NCI-H146 (cell line): ENCODE measurements around the gene EMC1.
"Not testable (repeated sequence)": the region's sequence is repeated elsewhere in the genome, so short reads cannot be mapped to it uniquely, and the experiment has no call there.

Source experiments
- DNase-seq: peaks from one replicate; lab custom pipeline; 2025; lab: John Stamatoyannopoulos, UW

Gene EMC1

DNA sequence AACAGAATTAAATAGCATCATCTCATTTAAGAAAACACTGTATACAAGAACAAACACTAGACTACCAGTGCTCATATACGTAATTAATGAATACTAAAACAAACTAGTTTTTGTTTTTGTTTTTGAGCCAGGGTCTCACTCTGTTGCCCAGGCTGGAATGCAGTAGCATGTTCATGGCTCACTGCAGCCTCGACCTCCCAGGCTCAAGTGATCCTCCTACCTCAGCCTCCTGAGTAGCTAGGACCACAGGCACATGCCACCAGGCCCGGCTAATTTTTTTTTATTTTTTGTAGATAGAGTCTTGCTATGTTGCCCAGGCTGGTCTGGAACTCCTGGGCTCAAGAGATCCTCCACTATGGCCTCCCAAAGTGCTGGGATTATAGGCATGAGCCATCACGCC lies 34.7 kb downstream of the EMC1 start:
- DNase-seq, result not testable (repeated sequence)

DNA sequence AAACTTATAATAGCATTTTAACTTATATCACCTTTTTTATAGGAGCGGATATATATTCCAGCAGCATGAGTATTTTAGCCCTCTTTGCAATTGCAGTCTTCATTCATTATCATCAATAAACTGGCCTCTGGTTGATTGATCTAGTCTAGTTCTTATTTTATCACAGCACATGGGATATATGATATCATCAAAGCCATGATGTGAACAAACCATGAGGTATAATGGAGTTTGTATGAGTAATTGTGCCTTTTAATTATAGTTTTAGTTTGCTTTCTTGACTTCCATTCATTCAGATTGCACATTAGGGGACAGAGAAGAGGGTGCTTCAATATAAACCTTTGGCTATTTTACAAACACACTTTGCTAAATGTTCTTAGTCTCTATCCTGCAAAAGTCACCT lies 37.7 kb downstream of the EMC1 start:
- DNase-seq, result no peak

DNA sequence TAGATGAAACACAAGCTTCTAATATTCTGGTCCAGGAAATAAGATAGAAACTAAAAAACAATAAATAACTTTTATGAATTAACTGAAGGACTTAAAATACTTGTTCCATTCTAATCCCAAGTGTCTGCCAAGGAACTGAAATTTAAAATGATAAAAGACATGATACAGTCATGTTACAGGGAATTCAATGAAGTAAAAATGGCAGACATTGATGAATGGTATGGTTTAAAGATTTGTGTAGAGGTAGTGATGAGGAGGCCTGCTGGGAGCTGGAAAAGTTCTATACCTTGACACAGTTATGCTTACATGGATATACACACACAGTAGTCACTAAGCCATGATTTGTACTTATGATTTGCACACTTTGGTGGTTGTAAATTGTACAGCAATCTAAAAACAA lies 39.2 kb downstream of the EMC1 start:
- no peak for DNase-seq

DNA sequence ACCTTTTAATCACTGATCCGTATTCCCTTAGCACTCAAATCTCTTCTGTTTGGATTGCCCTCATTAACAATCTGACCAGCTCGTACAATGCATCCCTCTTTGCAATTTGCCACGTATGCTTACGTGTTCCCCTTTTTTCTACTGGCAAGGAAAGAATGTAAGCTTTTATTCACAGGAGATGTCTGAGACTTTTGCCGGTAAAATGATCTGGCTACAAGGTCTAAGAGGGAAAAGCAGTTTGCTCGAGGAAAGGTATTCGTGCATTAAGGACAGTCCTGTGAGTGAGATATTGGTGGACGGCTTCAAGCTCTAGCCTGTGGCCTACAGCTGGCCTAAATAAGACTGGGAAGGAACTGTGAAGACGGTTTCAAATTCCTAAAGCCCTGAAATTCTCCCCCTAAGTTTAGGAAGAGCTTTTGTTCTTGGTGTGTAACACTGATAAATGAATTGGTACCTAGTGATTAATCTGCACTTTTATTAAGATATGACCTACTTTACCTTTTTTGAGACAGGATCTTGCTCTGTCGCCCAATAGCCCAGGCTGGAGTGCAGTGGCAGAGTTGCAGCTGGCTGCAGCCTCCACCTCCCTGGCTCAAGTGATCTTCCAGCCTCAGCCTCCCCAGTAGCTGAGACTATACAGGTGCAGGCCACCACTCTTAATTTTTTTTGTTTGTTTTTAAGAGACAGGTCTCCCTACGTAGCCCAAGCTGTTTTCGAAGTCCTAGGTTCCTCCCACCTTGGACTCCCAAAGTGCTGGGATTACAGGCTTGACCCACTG lies 40.4 kb downstream of the EMC1 start:
- DNase-seq, result no peak

DNA sequence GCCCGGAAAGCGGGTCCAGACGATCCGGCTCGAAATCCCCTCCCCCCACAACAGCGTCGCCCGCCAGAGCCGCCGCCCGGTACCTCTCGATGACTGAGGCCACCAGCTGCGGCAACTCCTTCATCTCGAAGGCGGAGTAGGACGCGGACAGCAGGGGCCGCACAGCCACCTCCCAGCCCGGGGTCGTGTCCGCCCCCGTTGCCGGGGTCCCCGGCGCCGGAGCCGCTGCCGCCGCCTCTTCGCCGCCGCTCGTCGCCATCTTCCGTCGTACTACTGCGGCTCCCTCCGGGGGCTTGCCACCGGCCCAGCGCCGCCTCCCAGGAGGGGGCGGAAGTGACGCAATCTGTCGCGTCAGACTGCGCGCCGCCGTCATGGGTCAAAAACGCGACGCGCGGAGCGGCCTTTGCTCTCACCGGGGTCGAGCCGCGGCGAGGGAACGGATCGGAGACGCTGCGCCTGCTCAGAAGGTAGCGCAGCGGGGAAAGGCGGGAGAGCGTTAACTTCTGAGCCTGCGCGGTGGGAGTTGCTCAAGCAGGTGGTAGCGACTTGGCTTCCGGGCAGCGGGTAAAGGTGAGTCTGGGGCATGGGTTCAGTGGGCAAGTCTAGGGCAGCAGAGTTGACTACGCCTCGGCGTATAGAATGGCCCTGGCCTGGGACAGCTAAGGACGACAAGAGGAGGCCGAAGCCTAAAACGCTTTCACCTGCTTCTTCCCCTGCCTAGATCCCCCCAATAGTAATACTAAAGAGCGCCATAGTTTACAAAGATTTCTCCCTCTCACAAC lies 41.1 kb downstream of the EMC1 start, which contains the start of gene UBR4:
TSS of gene UBR4 (minus strand) at position 277 of the 782 bp plus-strand sequence. CDS start at position 259, 18 bp downstream.
- peak; percentile 88 for DNase-seq

DNA sequence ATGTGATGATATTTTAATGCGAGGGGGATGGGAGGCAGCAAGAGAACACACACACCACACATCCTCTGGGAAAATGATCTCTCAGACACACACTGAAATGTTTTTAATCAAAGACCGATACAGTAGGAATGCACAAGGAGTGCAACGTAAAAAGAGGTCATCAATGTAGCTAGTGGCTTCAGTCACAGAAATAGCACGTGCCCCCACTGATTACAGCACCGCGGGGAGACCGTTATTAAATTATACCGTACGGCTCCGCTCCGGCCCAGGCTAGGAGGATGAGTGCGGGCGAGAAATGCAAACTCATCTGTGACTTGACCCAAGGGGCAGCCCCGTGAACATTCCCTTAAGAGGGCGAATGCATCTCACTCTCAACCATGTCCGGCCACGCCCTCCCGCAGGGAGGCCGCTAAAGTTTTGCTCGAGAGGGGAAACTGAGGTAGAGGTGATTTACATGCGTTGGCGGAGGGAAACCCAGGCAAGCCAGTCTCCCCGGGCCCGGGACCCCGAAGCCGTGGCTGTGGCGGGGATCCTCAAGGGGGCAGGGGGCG lies 41.8 kb downstream of the EMC1 start:
- peak; percentile 4 for DNase-seq

DNA sequence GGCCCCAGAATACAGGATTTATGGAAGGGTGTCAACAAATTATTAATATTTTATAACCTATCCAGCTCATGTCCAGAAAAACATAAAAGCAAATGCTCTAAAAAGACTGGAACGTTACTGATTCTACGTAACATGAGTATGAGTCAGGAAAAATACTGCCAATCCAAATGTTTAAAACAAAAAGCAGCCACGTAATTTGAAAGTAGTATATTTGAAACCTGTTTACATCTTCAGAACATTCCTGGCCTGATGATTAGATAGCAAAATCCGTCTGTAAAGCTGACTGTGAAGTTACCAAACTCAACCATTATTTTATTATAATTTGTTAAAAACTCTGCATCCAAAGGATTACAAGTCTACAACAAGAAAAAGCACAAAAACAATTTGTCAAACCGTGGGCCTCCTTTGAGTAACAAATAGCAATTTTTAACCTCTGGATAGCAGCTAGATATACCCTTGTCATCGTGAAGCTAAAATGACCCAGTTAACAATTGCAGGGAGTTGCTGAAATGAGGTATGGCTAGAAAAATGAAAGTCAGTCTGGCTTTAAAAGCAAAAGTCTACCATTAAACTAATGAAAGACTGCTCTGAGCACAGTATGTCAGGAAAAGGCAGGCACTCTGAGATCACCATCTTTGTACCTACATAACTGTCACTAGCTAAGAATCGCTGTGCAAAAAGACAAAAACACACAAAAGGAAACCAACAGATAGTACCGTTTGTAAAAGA lies 42.5 kb downstream of the EMC1 start:
- DNase-seq, result no peak

DNA sequence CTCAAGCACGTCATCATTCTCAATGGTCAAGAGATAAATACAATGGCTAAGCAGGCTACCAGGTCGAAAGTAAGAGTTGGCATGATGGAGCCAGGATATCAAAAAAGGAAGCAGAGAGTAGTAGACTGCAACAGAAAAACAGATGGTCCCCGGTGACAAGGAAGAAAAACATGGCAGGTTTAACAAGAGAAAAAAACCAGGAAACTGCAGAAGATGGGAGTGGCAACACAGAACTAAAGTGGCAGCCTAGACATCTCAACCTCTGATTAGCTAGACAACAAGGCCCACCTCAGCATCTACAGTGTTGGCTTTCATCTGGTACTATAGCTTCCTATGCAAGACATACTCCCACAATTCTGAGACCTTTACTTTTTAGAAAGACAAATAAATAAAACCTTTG lies 44.4 kb downstream of the EMC1 start:
- no peak for DNase-seq

DNA sequence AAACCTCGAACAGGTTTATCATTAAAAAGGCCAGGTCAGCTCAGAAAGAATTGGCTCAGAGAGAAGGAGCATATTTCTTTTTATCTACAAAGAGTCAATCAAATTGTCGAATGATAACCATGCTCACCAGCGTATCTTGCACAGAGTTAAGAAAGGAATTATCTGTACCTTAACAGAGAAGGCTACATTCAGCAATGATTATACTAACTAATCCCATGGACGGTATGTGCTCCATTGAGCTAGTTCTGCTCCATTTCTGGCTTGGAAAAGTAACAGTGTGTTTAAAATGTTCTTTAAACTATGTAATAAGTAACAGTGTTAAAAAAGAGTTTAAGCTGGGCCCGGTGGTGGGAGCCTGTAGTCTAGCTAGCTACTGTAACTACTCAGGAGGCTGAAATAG lies 45.5 kb downstream of the EMC1 start:
- no peak for DNase-seq

DNA sequence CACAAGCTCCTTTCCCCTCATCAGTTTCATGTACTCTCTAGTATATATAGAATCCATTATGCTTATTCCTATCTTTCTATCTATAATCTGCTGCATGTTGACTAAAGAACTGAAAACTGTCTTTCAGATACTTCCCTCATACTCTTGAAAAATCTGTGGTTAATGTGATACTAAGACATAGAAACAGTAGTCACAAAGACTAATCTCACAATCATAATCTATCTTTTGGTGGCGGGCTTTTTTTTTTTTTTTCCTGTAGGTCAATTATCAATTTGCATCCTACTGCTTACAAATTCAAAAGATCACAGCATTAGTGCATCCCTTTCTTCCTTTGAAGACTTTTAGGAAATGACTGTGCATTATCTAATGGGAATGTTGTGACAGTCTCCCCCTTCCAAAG lies 45.9 kb downstream of the EMC1 start:
- DNase-seq, result no peak

DNA sequence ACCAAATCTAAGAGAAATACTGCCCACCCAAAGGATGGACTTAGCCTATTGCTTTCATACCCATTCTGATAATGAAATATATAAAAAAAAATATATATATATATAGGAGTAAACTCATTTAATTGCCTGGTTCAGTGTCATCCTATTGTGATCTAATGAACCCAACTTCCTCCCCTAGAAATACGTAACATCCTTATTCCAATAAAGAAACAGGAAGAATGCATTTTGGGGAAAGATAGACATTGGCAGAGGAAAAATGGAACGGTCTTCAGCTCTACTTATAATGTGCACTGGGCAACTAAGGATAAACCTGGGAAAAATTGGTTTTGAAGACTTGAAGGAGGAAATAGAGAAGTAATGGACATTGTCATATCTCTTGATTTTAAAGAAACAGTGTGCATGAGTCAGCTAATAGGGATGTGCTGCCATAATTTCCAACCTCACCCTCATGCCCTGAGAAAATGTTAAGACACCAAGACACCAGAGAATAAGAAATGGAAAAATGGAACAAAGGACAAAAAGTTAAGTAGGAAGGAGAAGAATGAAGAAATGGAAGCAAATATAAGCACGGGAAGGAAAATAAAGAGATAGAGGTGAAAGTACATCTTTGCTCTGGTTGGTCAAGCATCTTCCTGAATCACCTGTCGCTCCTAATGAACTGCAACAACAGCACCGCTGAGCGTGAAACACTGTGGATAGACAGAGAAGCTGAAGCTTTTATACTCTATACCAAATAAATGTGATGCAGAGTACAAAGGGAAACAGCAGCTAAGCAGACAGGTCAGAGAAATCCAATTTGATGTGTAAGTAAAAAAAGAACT lies 46.7 kb downstream of the EMC1 start:
- no peak for DNase-seq

DNA sequence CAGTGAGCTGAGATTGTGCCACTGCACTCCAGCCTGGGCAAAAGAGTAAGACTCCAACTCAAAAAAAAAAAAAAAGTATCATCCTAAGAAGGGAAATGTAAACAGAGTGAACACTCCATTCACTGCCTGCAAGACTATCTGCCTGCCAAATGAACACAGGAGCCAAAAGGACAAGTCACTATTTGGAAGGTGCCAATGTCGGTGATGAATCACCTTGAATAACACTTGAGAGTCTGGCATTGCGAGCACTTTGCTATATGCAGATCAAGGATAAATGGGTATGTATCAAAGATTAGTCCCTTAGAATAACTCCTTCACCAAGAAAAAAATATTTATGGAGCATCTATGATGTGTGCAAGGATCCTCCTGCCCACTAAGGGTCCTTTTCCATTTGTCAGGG lies 47.9 kb downstream of the EMC1 start:
- no peak for DNase-seq

DNA sequence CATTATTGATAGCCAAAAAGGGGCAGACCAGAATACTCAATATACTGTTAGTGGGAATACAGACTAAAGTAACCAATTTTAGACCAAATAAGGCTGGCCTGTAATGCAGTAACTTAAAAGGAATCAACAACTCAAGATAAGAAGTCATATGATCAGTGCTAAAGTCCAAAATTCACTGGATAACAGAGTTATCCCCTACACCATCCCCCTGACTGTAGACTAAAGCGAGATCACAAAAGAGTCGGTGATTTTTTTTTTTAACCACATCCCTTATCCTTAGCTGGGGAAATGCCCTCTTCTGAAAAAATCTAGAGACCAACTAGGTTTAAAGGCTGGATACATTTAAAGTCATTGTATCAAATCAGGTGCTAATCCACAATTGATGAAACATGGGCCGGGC lies 48.9 kb downstream of the EMC1 start:
- DNase-seq, result no peak

DNA sequence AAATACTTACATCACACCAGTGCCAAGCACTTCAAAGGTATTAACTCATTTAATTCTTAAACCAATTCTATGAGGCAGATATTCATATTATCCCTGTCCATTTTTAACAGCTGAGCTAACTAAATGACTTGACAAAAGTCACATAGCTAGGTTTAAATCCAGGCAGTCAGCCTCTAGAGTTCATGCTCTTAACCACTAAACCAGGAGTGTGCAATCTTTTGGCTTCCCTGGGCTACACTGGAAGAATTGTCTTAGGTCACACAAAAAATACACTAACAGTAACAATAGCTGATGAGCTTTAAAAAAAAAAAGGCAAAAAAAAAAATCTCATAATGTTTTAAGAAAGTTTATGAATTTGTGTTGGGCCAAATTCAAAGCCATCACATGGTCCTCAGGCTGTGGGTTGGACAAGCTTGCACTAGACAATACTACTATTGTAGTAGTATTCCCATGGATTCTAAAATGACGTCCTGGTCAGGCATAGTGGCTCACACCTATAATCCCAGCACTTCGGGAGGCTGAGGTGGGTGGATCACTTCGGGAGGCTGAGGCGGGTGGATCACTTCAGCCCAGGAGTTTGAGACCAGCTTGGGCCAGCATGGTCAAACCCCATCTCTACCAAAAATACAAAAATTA lies 51.2 kb downstream of the EMC1 start:
- DNase-seq, result no peak

DNA sequence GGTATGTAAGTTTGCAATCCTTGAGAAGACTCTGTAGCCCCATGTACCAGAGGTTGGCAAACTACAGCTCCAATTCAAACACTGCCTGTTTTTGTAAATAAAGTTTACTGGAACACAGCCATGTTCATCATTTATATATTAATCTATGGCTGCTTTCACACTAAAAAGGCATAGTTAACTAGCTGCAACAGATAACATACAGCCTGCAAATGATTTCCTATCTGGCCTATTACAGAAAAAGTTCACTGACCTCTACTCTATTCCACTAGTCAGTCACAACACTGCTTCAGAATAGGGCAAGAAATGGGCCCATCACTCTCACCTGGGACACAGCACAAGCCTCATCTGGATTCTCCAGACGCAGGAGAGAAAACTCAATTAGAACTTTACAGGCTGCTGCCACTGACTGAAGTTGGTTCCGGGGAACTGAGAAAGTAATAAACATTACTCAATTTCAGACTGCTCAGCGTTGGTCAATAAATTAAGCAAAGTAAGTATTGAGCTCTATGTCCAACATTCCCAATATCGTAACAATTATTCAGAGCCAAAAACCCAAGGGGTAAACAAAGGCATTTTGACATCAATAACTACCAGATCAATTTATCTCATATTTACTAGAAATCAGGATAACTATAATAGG lies 51.9 kb downstream of the EMC1 start:
- DNase-seq, result no peak

DNA sequence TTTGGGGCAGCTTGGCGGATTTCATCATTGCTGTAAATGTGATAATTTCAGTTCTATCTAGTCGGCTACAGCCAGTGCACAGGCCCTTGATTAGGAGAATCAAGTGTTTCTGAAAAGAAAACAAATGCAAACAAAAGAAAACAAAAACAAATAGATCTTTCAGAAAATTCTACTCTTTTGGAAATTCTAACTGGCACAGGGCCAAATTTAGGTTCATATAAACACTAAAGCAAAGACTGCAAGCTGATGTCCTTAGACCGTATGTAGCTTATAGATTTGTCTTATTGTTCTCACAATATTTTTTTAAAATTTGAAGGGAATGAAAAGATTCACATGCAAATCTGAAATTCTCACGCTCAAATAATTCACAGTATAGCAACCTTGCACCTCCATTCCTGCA lies 52.5 kb downstream of the EMC1 start:
- DNase-seq, result no peak

DNA sequence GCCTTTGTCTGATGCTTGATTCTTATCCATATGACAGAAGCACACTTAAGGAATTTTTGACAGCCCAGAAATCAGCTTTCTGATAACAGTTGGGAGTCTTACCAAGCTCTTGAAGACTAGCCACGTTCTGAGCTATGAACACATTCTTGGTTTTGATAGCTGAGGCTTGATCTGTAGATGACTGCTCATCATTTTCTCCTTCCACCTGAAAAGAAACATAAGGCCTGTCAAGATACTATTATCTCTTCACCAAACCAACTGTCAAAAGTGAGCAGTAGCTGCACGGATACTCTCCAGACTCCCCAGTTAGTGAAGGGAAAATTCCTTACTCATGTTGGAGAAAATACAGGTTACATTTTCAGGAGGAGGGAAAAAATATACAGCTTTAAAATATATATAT lies 53.5 kb downstream of the EMC1 start:
- no peak for DNase-seq

DNA sequence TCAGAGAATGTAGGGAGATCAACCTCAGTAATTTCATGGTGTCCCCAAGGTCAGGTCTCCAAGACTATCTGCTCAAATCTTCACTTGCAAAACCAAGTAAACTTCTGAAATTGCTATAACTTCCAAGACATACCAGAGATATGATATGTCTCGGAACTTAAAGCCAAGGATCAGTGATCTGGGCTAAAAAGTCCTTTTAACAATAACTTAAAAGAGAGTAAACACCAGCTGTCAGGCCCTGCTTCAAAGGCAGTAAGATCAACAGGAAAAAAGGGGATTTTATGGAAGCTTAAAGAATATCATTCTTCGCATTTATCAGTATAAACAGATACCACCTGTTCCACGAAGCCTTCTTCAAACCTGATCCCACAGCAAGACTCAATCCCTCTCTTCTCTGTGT lies 55.0 kb downstream of the EMC1 start:
- no peak for DNase-seq

DNA sequence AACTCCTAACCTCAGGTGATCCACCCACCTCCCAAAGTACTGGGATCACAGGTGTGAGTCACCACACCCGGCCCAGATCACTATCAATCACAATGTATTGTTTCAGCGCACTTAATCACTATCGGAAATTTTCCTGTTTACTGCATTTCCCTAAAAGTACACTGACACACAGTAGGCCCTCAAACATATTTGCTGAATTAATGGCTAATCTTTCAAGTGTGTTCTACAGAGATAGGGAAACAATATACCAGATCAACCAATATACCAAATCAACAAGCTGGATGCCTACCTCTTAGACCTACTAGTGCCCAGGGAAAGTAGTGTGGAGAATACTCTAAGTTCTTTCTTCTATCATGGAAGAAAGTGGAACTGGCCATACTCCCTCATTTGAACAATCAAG lies 58.3 kb downstream of the EMC1 start:
- DNase-seq, result no peak

DNA sequence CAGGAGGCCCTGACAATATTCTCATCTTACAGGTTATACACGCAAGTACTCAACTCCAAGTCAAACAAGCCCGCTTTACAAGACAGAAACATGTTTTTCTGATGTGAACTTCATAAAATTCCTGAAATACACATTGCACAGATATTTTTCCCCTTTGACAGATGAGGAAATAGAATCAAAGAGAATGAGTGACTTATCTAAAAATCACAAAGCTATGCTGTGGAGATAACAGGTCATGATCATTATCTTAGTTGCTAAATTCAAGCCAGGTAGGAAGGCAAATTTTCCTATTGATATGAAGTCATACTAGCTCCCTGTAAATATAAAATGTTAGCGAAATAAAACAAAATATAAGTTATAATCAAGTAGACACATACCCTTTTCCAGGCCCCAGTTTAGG lies 59.5 kb downstream of the EMC1 start:
- no peak for DNase-seq

DNA sequence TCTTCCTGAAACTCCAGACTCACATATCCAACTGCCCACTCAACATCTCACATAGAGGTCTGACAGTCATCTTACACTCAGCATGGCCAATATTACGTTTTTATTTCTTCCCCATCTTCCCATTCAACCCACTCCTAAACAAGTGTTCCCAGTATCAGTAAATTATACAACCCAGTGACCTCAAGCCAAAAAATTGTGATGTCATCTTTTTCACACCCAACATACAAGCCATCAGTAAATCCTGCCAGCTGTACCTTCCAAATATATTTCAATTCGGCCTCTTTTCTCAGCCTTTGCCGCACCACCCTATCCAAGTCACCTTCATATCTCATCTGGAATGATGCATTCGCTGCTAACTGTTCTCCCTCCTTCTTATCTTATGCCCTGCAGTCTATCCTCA lies 60.9 kb downstream of the EMC1 start:
- no peak for DNase-seq
